Measurements from ENCODE around the gene GGTLC1. TPM values are rescaled to one million over a fixed set of nuclear protein-coding genes. Genes with fewer than 3 reads are reported as not detected.
A peak's percentile ranks its signal among the peaks of the same experiment; 100 is the strongest.

The GGTLC1 gene
- total RNA-seq: 1 to 10 TPM in 3 of 4 donors, not detected in 1; 2.0 to 5.9 (median 4.8) TPM

GRCh38 chr20:23988561-23988960 is at the start of gene GGTLC1:
GGTLC1 (minus strand) TSS chr20:23988779; CDS start chr20:23986611, 2,168 bp downstream.
- H3K36me3 ChIP-seq: no peaks in the 10 kb centered on the region
- 52 to 65% methylated on average over 9 to 17 of the region's 26 CpGs for WGBS, 2 donors

DNA sequence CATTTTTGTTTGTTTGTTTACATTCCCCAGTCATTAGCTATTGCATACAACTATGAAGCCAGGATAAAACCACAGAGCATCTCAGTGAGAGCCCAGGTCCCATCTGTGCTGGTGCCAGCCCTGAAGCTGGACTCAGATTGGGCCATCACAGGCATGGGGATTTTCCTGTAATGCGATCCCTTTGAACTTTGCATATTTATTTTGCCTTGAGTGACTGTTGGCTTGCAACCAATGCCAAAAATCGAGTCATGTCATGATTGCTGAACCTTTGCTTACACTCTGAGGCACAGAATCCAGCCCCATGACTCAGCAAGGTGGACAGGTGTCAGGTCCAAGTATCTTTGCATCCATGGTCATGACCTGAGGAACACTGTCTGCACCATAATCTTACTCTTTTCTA is 46.2 kb upstream of the GGTLC1 start:
- H3K4me3 ChIP-seq (replicated peaks in 1 of 3): no peak overlapping the region
- no peak for TF ChIP-seq POLR2A (IDR thresholded peaks at IDR 0.05)
- DNase-seq: peak; percentile 76 to 83
- H3K27me3 ChIP-seq: no peaks in the 10 kb centered on the region
- intact Hi-C loops (cut with DNase I): no loop called here
- 28 to 47% methylated on average over 2 of the region's 2 CpGs for WGBS, 2 donors
- H3K4me1 ChIP-seq: peaks cover 0 to 6% of the 10 kb centered on the region in 2 donors
- no peaks in the 10 kb centered on the region for H3K36me3 ChIP-seq
- no peak overlapping the region for H3K27ac ChIP-seq
- H3K9me3 ChIP-seq: no peaks in the 10 kb centered on the region

More at GRCh38 chr20:23988561-23988960, at the start of gene GGTLC1:
- Histone ChIP-seq H3K4me1 (peaks cover 6 to 27% of the 10 kb centered on the region in 2 donors), H3K27ac (peak within 1 kb of the TSS; percentile 76 to 85 (median 77)), H3K4me3 (replicated peaks in 1 of 3) (no peak within 1 kb of the TSS), H3K9me3 (no peaks in the 10 kb centered on the region), H3K27me3 (no peaks in the 10 kb centered on the region)
- TF ChIP-seq, protein P1, sequence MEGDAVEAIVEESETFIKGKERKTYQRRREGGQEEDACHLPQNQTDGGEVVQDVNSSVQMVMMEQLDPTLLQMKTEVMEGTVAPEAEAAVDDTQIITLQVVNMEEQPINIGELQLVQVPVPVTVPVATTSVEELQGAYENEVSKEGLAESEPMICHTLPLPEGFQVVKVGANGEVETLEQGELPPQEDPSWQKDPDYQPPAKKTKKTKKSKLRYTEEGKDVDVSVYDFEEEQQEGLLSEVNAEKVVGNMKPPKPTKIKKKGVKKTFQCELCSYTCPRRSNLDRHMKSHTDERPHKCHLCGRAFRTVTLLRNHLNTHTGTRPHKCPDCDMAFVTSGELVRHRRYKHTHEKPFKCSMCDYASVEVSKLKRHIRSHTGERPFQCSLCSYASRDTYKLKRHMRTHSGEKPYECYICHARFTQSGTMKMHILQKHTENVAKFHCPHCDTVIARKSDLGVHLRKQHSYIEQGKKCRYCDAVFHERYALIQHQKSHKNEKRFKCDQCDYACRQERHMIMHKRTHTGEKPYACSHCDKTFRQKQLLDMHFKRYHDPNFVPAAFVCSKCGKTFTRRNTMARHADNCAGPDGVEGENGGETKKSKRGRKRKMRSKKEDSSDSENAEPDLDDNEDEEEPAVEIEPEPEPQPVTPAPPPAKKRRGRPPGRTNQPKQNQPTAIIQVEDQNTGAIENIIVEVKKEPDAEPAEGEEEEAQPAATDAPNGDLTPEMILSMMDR (IDR thresholded peaks at IDR 0.05): no peak
- TF ChIP-seq POLR2A (IDR thresholded peaks at IDR 0.05): no peak
- intact Hi-C loops (cut with DNase I): no loop called here
- peak; percentile 95 to 96 for DNase-seq

DNA sequence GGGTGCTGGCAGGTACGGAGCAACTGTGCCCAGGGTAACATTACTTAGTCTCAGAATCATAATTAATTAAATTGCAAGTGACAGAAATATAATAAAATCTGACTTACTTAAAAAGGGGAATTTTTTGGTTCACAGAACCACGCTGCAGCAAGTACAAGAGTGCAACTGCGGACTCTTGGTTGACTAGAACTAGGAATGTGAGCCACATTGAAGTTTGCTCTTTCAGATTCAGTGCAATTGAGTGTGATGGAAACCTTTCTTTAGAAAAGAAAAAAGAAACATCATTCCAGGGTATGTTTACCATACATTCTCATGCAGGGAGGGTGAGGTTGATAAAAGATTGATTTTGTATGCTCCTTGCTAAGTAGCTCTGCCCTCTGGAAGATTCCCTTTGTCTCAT is 45.0 kb upstream of the GGTLC1 start:
- no peaks in the 10 kb centered on the region for H3K36me3 ChIP-seq
- no peak overlapping the region for H3K4me3 ChIP-seq (replicated peaks in 1 of 3)
- H3K9me3 ChIP-seq: no peaks in the 10 kb centered on the region
- no peak overlapping the region for H3K27ac ChIP-seq
- no peak for DNase-seq
- peaks cover 0 to 6% of the 10 kb centered on the region in 2 donors for H3K4me1 ChIP-seq
- intact Hi-C loops (cut with DNase I): no loop called here
- no peaks in the 10 kb centered on the region for H3K27me3 ChIP-seq
- 93 to 96% methylated on average over 3 of the region's 3 CpGs for WGBS, 2 donors
- TF ChIP-seq, protein P1 (IDR thresholded peaks at IDR 0.05): no peak
- no peak for TF ChIP-seq POLR2A (IDR thresholded peaks at IDR 0.05)

DNA sequence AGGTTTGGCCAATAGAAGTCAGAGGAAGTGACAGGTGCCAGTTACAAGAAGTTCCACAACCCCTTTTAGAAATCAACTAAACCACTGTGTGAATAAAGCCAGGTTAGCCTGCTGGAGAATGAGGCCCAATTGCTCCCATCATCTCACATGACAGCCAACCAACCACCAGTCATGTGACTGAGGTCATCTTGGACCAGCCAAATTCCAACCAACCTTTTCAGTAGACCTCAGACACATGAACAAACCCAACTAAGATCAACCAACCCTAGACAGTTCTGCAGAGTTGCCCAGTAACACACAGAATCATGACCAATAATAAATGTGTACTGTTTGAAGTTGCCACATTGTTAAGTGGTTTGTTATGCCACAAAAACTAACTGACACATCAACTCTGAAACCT is 44.6 kb upstream of the GGTLC1 start:
- H3K27ac ChIP-seq: no peak overlapping the region
- intact Hi-C loops (cut with DNase I): no loop called here
- no peaks in the 10 kb centered on the region for H3K27me3 ChIP-seq
- TF ChIP-seq, protein P1 (IDR thresholded peaks at IDR 0.05): no peak
- no peak for TF ChIP-seq POLR2A (IDR thresholded peaks at IDR 0.05)
- H3K9me3 ChIP-seq: no peaks in the 10 kb centered on the region
- no peak overlapping the region for H3K4me3 ChIP-seq (replicated peaks in 1 of 3)
- peaks cover 0 to 6% of the 10 kb centered on the region in 2 donors for H3K4me1 ChIP-seq
- DNase-seq: no peak
- H3K36me3 ChIP-seq: no peaks in the 10 kb centered on the region

- intact Hi-C loops (cut with DNase I): no loop called here
- 89 to 90% methylated on average over 5 of the region's 5 CpGs for WGBS, 2 donors
- TF ChIP-seq POLR2A (IDR thresholded peaks at IDR 0.05): no peak
- TF ChIP-seq, protein P1 (IDR thresholded peaks at IDR 0.05): no peak
- Histone ChIP-seq H3K27ac (no peak overlapping the region), H3K4me3 (replicated peaks in 1 of 3) (no peak overlapping the region), H3K27me3 (no peaks in the 10 kb centered on the region), H3K4me1 (peaks cover 0 to 6% of the 10 kb centered on the region in 2 donors), H3K9me3 (no peaks in the 10 kb centered on the region), H3K36me3 (no peaks in the 10 kb centered on the region)
- no peak for DNase-seq
These were observed 43.9 kb upstream of the GGTLC1 start for GRCh38 chr20:24032400-24032898.

Measured in thyroid gland (tissue), 4 donors.